HL-60 (cell line): Measurements from ENCODE around the gene GZMH.

ENCODE experiments used
- REST ChIP-seq: IDR thresholded peaks from 2 replicates; pipeline ENCODE4 v1.6.1; 2012; ENCODE audit warnings: low read depth; ENCODE audit not compliant: insufficient replicate concordance
- TF ChIP-seq, protein P1 (sequence below): IDR thresholded peaks from one replicate; pipeline ENCODE4 v1.5.1; 2011; ENCODE audit warnings: low read length, control low read depth, inconsistent platforms; ENCODE audit not compliant: insufficient read depth

DNA sequence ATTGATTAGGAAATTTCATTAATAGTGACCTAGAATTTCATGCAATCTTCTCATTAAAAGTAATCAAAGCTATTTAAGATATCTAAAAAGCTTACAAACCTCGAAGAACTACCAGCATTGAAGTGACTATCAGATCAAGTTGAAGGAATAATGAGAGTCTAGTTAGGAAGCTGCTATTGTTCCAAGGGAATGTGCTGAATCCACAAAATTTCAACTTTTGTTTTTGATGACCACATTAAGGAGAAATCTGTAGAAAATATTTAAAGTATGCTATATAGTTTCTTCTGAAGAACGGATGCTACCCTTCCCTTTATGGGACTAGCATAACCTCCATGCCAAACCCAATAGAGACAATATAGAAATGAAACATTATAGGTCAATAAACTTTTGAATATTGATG is 30.9 kb downstream of the GZMH start:
- TF ChIP-seq, protein P1, sequence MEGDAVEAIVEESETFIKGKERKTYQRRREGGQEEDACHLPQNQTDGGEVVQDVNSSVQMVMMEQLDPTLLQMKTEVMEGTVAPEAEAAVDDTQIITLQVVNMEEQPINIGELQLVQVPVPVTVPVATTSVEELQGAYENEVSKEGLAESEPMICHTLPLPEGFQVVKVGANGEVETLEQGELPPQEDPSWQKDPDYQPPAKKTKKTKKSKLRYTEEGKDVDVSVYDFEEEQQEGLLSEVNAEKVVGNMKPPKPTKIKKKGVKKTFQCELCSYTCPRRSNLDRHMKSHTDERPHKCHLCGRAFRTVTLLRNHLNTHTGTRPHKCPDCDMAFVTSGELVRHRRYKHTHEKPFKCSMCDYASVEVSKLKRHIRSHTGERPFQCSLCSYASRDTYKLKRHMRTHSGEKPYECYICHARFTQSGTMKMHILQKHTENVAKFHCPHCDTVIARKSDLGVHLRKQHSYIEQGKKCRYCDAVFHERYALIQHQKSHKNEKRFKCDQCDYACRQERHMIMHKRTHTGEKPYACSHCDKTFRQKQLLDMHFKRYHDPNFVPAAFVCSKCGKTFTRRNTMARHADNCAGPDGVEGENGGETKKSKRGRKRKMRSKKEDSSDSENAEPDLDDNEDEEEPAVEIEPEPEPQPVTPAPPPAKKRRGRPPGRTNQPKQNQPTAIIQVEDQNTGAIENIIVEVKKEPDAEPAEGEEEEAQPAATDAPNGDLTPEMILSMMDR, result no peak
- TF ChIP-seq REST, result no peak
